RWPE2 (cell line): ENCODE results near the gene KBTBD8.

Experiments used
- ATAC-seq: fragments of 200-7000 bp; cut with Tn5 transposase; 3 replicates; pipeline ENCODE4 v1.9.1; 2021; ENCODE audit warnings: low read depth
- DNase-seq: peaks from one replicate; pipeline ENCODE4 v3.0.0-alpha.2; 2020; ENCODE audit warnings: low spot score
- H3K27ac ChIP-seq: fragments of 450-650 bp; 2 replicates; pipeline ENCODE4 v1.5.1; 2017; ENCODE audit warnings: mild to moderate bottlenecking; ENCODE audit not compliant: poor library complexity, severe bottlenecking
- H3K27me3 ChIP-seq: fragments of 250-450 bp; sonication (Bioruptor Pico); 2 replicates; pipeline ENCODE4 v1.5.1; 2021; ENCODE audit warnings: mild to moderate bottlenecking, moderate library complexity; ENCODE audit not compliant: insufficient read depth, poor library complexity, severe bottlenecking
- H3K36me3 ChIP-seq: fragments of 250-450 bp; sonication (Bioruptor Pico); 2 replicates; pipeline ENCODE4 v1.5.1; 2020; ENCODE audit warnings: low read depth, mild to moderate bottlenecking, moderate library complexity
- H3K4me1 ChIP-seq: fragments of 250-450 bp; sonication (Bioruptor Pico); 2 replicates; pipeline ENCODE4 v1.5.1; 2021; ENCODE audit warnings: mild to moderate bottlenecking, moderate library complexity; ENCODE audit not compliant: insufficient read depth, poor library complexity, severe bottlenecking
- H3K4me3 ChIP-seq: fragments of 250-450 bp; sonication (Bioruptor Pico); 2 replicates; pipeline ENCODE4 v1.5.1; 2021; ENCODE audit warnings: mild to moderate bottlenecking, moderate library complexity; ENCODE audit not compliant: severe bottlenecking
- H3K9me3 ChIP-seq: fragments of 250-450 bp; sonication (Bioruptor Pico); 2 replicates; pipeline ENCODE4 v1.5.1; 2021; ENCODE audit warnings: mild to moderate bottlenecking, moderate library complexity; ENCODE audit not compliant: severe bottlenecking
- TF ChIP-seq, protein P1 (sequence below): fragments of 450-650 bp; IDR thresholded peaks from one replicate; pipeline ENCODE4 v1.5.1; 2017; ENCODE audit warnings: mild to moderate bottlenecking, moderate library complexity; ENCODE audit not compliant: poor library complexity, severe bottlenecking

KBTBD8 gene

DNA sequence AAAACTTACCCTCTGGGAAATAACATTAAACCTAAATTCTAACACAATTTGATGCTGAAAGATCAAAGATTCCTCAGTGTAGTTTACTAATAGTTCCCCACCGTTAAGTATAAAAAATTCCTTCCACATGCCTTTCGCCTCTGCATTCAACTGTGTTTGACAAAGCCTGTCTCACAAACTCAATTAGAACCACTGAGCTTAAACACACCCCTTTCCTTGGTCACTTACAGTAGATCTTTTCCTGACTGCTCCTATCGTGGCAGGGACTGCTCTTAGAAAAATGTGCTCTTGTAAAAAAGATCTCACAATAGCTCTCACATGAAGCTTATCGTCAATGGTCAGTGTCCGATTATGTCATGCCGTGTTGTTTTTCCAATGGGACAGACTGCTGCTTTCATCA lies 8.9 kb upstream of the KBTBD8 start:
- peaks cover 4% of the 10 kb centered on the region for H3K4me1 ChIP-seq
- ATAC-seq, result no peak
- H3K4me3 ChIP-seq, result no peak overlapping the region
- H3K9me3 ChIP-seq, result no peaks in the 10 kb centered on the region
- DNase-seq, result no peak
- TF ChIP-seq, protein P1, sequence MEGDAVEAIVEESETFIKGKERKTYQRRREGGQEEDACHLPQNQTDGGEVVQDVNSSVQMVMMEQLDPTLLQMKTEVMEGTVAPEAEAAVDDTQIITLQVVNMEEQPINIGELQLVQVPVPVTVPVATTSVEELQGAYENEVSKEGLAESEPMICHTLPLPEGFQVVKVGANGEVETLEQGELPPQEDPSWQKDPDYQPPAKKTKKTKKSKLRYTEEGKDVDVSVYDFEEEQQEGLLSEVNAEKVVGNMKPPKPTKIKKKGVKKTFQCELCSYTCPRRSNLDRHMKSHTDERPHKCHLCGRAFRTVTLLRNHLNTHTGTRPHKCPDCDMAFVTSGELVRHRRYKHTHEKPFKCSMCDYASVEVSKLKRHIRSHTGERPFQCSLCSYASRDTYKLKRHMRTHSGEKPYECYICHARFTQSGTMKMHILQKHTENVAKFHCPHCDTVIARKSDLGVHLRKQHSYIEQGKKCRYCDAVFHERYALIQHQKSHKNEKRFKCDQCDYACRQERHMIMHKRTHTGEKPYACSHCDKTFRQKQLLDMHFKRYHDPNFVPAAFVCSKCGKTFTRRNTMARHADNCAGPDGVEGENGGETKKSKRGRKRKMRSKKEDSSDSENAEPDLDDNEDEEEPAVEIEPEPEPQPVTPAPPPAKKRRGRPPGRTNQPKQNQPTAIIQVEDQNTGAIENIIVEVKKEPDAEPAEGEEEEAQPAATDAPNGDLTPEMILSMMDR, result no peak
- no peaks in the 10 kb centered on the region for H3K36me3 ChIP-seq
- no peak overlapping the region for H3K27ac ChIP-seq
- H3K27me3 ChIP-seq, result no peaks in the 10 kb centered on the region

DNA sequence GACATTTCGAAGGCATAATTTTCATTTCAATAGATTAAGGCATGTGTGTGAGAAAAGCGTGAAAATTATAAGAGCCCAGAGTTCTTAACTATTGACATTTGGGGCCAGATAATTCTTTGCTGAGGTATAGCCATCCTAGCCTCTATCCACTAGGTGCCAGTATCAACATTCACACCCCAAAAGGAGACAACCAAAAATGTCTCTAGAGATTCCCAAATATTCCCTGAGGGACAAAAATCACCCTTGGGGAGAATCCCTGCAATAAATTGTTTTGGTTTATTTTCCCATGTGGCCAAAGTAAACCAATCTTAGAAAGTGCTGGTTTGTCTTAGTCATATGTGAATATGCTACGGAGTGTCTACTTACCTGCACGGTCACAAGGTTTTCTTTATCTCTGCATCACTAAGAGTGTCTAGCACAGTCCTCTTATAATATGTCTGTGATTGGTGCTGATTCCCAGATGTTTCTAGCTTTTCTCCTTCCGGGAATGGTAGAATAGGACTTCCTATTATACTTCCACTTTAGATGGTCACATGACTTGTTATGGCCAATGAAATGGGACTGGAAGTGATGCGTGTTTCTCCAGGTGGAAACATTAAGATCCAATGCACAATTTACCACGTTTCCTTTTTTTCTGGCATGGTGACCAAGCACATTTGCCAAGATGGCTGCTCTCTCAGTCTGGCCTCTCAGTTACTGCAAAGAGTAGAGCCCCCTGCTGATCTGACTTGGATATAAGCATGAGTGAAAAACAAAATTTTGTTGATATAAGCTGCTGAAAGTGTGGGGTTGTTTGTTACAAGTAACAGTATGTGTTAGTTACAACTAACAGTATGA lies 8.0 kb upstream of the KBTBD8 start:
- Histone ChIP-seq H3K9me3 (no peaks in the 10 kb centered on the region), H3K4me3 (no peak overlapping the region), H3K4me1 (peaks cover 4% of the 10 kb centered on the region), H3K36me3 (no peaks in the 10 kb centered on the region), H3K27me3 (no peaks in the 10 kb centered on the region), H3K27ac (no peak overlapping the region)
- DNase-seq (no peak), ATAC-seq (no peak)
- TF ChIP-seq, protein P1, result peak; percentile 42

DNA sequence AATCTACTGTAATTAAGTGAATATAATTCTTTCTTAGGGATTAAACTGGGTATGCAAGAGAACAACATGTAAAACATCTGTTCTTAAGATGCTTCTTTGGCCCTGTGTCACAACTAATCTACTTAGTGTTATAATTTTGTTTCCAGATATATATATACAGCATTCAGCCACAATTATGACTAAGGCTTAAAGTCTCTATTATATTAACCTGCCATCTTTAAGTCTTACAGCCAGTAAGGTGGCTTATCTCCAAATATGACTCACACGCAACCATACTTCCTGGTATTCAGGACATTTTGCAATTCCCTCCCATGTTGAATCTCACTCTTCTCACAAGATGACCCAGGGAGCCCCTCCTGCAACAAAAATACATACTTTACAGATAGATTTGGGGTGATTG lies 6.6 kb upstream of the KBTBD8 start:
- peaks cover 4% of the 10 kb centered on the region for H3K4me1 ChIP-seq
- H3K4me3 ChIP-seq, result no peak overlapping the region
- ATAC-seq (peak; percentile 86), DNase-seq (no peak)
- H3K9me3 ChIP-seq, result no peaks in the 10 kb centered on the region
- TF ChIP-seq, protein P1, result no peak
- H3K27ac ChIP-seq, result no peak overlapping the region
- no peaks in the 10 kb centered on the region for H3K36me3 ChIP-seq
- no peaks in the 10 kb centered on the region for H3K27me3 ChIP-seq

DNA sequence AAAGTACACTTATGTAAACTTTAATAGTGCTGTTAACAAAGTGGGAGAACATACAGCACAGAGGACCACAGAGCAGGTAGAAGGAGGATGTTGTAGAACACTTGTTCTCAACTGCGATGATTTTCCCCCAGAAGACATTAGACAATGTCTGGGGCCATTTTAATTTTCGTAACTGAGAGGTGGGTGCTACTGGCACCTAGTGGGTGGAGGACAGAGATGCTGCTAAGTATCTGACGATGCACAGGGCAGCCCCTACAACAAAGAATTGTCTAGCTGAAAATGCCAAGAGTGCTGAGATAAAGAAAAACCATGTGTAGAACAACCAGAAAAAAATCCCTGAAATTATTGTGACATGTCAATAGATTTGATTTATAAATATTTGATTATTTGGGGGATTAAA lies 5.0 kb upstream of the KBTBD8 start:
- H3K4me3 ChIP-seq, result no peak overlapping the region
- no peaks in the 10 kb centered on the region for H3K27me3 ChIP-seq
- H3K4me1 ChIP-seq, result peaks cover 6% of the 10 kb centered on the region
- DNase-seq (no peak), ATAC-seq (no peak)
- H3K36me3 ChIP-seq, result no peaks in the 10 kb centered on the region
- no peaks in the 10 kb centered on the region for H3K9me3 ChIP-seq
- TF ChIP-seq, protein P1, result no peak
- H3K27ac ChIP-seq, result no peak overlapping the region

DNA sequence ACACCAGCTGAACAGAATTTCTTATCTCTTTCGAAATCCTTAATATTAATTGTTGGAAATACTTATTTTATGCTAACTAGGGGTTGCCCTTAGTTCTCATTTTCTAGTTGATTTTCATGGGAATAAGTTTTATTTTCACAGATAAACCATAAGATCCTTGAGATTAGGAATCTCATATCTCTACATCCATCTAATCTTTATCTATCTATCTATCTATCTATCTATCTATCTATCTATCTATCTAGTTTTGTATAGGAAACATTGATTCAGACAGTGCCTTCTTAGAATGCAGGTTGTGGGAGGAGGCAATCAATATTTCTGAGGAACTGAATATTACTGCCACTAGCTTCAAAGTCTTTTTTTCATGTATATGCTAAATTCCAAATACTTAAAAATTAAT lies 3.5 kb upstream of the KBTBD8 start:
- TF ChIP-seq, protein P1, result no peak
- peaks cover 11% of the 10 kb centered on the region for H3K4me1 ChIP-seq
- no peak for ATAC-seq
- no peaks in the 10 kb centered on the region for H3K36me3 ChIP-seq
- H3K9me3 ChIP-seq, result no peaks in the 10 kb centered on the region
- no peaks in the 10 kb centered on the region for H3K27me3 ChIP-seq
- no peak for DNase-seq
- H3K27ac ChIP-seq, result no peak overlapping the region
- H3K4me3 ChIP-seq, result no peak overlapping the region
